Lower leg skin (tissue), 3 donors: ENCODE results near the gene RTN4RL1.

ENCODE experiments used
- CTCF ChIP-seq, 3 donors: fragments of 450-650 bp; IDR thresholded peaks; one replicate each; pipeline ENCODE4 v1.5.1; 2016; ENCODE audit warnings: antibody characterized with exemption in 3 of 3, mild to moderate bottlenecking in 3 of 3, moderate library complexity in 2 of 3
- POLR2A ChIP-seq, 2 donors: fragments of 450-650 bp; IDR thresholded peaks; one replicate each; pipeline ENCODE4 v1.6.1; 2016 to 2017; ENCODE audit warnings: antibody characterized with exemption in 2 of 2, mild to moderate bottlenecking in 1 of 2, moderate library complexity in 1 of 2

- TF ChIP-seq CTCF (IDR thresholded peaks at IDR 0.05) (no peak), POLR2A (IDR thresholded peaks at IDR 0.05) (no peak)
Observed at GRCh38 chr17:1940810-1941185, 84.3 kb downstream of the RTN4RL1 start.
